A549 (cell line): ENCODE data around the gene ACTR3.

Experiments
- CHD2 ChIP-seq: fragments of 150-350 bp; IDR thresholded peaks from 2 replicates; pipeline ENCODE4 v1.6.1; 2014; ENCODE audit warnings: low read length; ENCODE audit not compliant: partially characterized antibody
- CTCF ChIP-seq: fragments of >200 bp; sonication (Bioruptor Twin); formaldehyde crosslinking; IDR thresholded peaks from 3 replicates; pipeline ENCODE4 v1.5.1; 2016
- HDAC2 ChIP-seq: fragments of 200-600 bp; sonication (generic); IDR thresholded peaks from 2 replicates; pipeline ENCODE4 v1.6.1; 2016
- MAZ ChIP-seq: fragments of 150-350 bp; IDR thresholded peaks from 2 replicates; pipeline ENCODE4 v1.6.1; 2014; ENCODE audit warnings: antibody characterized with exemption, low read depth, low read length, borderline replicate concordance
- NPAS2 ChIP-seq: fragments of 250-450 bp; sonication (Bioruptor Pico); IDR thresholded peaks from 2 replicates; pipeline ENCODE4 v1.8.0; 2022; ENCODE audit warnings: mild to moderate bottlenecking, moderate library complexity, borderline replicate concordance
- SREBF2 ChIP-seq: fragments of 450-650 bp; IDR thresholded peaks from 2 replicates; pipeline ENCODE4 v1.6.1; 2014; ENCODE audit warnings: mild to moderate bottlenecking, moderate library complexity
- TF ChIP-seq, protein P1 (sequence below): IDR thresholded peaks from 2 replicates; pipeline ENCODE4 v1.6.1; 2012
- TF ChIP-seq, protein P2 (sequence below): fragments of 200-600 bp; sonication (generic); IDR thresholded peaks from 2 replicates; pipeline ENCODE4 v1.6.1; 2016; ENCODE audit warnings: antibody characterized with exemption, mild to moderate bottlenecking, moderate library complexity

DNA sequence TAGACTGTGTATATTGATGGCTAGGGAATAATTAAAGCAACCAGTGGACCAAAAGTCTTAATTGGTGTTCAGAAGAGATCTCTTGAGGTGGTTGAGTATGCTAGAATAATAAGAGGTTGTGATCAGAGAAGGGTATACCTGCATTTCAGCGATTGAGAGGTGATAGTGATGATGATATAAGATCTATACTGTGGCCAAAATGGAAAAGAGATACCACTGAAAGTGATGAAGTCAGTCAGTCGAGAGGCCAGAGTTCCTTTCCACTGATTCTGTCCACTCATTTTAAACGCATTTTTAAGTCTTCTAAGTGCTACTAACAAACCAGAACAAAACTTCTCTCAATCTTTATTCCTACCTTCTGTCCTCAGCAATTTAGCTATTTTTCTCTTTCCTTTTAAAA, 32.9 kb downstream of the ACTR3 start:
- TF ChIP-seq SREBF2 = no peak
- TF ChIP-seq CHD2 = no peak
- no peak for TF ChIP-seq NPAS2
- TF ChIP-seq, protein P1, sequence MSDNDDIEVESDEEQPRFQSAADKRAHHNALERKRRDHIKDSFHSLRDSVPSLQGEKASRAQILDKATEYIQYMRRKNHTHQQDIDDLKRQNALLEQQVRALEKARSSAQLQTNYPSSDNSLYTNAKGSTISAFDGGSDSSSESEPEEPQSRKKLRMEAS = no peak
- TF ChIP-seq CTCF = no peak
- no peak for TF ChIP-seq MAZ
- TF ChIP-seq HDAC2 = no peak
- TF ChIP-seq, protein P2, sequence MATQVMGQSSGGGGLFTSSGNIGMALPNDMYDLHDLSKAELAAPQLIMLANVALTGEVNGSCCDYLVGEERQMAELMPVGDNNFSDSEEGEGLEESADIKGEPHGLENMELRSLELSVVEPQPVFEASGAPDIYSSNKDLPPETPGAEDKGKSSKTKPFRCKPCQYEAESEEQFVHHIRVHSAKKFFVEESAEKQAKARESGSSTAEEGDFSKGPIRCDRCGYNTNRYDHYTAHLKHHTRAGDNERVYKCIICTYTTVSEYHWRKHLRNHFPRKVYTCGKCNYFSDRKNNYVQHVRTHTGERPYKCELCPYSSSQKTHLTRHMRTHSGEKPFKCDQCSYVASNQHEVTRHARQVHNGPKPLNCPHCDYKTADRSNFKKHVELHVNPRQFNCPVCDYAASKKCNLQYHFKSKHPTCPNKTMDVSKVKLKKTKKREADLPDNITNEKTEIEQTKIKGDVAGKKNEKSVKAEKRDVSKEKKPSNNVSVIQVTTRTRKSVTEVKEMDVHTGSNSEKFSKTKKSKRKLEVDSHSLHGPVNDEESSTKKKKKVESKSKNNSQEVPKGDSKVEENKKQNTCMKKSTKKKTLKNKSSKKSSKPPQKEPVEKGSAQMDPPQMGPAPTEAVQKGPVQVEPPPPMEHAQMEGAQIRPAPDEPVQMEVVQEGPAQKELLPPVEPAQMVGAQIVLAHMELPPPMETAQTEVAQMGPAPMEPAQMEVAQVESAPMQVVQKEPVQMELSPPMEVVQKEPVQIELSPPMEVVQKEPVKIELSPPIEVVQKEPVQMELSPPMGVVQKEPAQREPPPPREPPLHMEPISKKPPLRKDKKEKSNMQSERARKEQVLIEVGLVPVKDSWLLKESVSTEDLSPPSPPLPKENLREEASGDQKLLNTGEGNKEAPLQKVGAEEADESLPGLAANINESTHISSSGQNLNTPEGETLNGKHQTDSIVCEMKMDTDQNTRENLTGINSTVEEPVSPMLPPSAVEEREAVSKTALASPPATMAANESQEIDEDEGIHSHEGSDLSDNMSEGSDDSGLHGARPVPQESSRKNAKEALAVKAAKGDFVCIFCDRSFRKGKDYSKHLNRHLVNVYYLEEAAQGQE = no peak
